Neural cell (in vitro differentiated cells): ENCODE data around the gene ZNF775. TPM values are rescaled to one million over a fixed set of nuclear protein-coding genes. Genes with fewer than 3 reads are reported as not detected.

Experiments
- H2AFZ ChIP-seq: fragments of 200-600, 300-800 bp; sonication (generic), shearing (Covaris generic); 2 replicates; pipeline ENCODE4 v1.6.0; 2014; ENCODE audit warnings: low read depth, mild to moderate bottlenecking, antibody characterized with exemption, low read length, moderate library complexity
- H3F3A ChIP-seq: fragments of 200-600 bp; shearing (Covaris generic); 2 replicates; pipeline ENCODE4 v1.6.1; 2016; ENCODE audit warnings: mild to moderate bottlenecking, moderate library complexity, mixed read lengths, antibody characterized with exemption, low read length; ENCODE audit not compliant: insufficient read depth, poor library complexity, severe bottlenecking
- H3K27ac ChIP-seq: fragments of 200-600, 300-800 bp; sonication (generic), shearing (Covaris generic); 2 replicates; pipeline ENCODE4 v1.5.1; 2014; ENCODE audit warnings: mild to moderate bottlenecking, low read length, moderate library complexity
- H3K27me3 ChIP-seq: fragments of 300-800, 200-600 bp; sonication (generic), shearing (Covaris generic); 2 replicates; pipeline ENCODE4 v1.6.0; 2014; ENCODE audit warnings: mild to moderate bottlenecking, low read depth, low read length, moderate library complexity; ENCODE audit not compliant: insufficient read depth
- H3K36me3 ChIP-seq: fragments of 300-800, 200-600 bp; sonication (generic), shearing (Covaris generic); 2 replicates; pipeline ENCODE4 v1.5.1; 2014; ENCODE audit warnings: mild to moderate bottlenecking, antibody characterized with exemption, low read length, moderate library complexity; ENCODE audit not compliant: insufficient read depth
- H3K4me2 ChIP-seq: fragments of 300-800, 200-600 bp; sonication (generic), shearing (Covaris generic); 2 replicates; pipeline ENCODE4 v1.6.0; 2014; ENCODE audit warnings: mild to moderate bottlenecking, low read length
- H3K4me3 ChIP-seq: fragments of 300-800, 200-600 bp; sonication (generic), shearing (Covaris generic); 2 replicates; pipeline ENCODE4 v1.5.1; 2014; ENCODE audit warnings: mild to moderate bottlenecking, low read length, moderate library complexity
- H3K79me2 ChIP-seq: fragments of 200-600 bp; shearing (Covaris generic); replicated peaks from 2 replicates; pipeline ENCODE4 v1.6.0; 2014; ENCODE audit warnings: mild to moderate bottlenecking, low read length, moderate library complexity; ENCODE audit not compliant: insufficient read depth
- H3K9ac ChIP-seq: fragments of 300-800, 200-600 bp; sonication (generic), shearing (Covaris generic); 2 replicates; pipeline ENCODE4 v1.6.1; 2016; ENCODE audit warnings: mild to moderate bottlenecking, low read length, mixed read lengths
- H3K9me2 ChIP-seq: fragments of 200-600 bp; shearing (Covaris generic); 2 replicates; pipeline ENCODE4 v1.6.1; 2016; ENCODE audit warnings: mild to moderate bottlenecking, low read length, mixed read lengths; ENCODE audit not compliant: insufficient read depth
- H3K9me3 ChIP-seq: fragments of 200-600, 300-800 bp; sonication (generic), shearing (Covaris generic); 2 replicates; pipeline ENCODE4 v1.6.1; 2016; ENCODE audit warnings: mild to moderate bottlenecking, mixed run types, low read length, moderate library complexity, mixed read lengths
- H4K20me1 ChIP-seq: fragments of 200-600 bp; shearing (Covaris generic); 2 replicates; pipeline ENCODE4 v1.6.1; 2016; ENCODE audit warnings: mild to moderate bottlenecking, mixed run types; ENCODE audit not compliant: insufficient read depth
- EP300 ChIP-seq: fragments of 450-650 bp; conservative IDR thresholded peaks from 2 replicates; pipeline ENCODE4 v1.6.1; 2014; ENCODE audit warnings: antibody characterized with exemption, mild to moderate bottlenecking, moderate library complexity; ENCODE audit not compliant: poor library complexity, severe bottlenecking
- EZH2 ChIP-seq: fragments of 200-600, 300-800 bp; shearing (Covaris generic), sonication (generic); IDR thresholded peaks from 2 replicates; pipeline ENCODE4 v1.6.1; 2014; ENCODE audit warnings: antibody characterized with exemption, low read length, borderline replicate concordance, mild to moderate bottlenecking; ENCODE audit not compliant: insufficient read depth, poor library complexity, severe bottlenecking
- MXI1 ChIP-seq: fragments of 450-650 bp; conservative IDR thresholded peaks from 2 replicates; pipeline ENCODE4 v1.6.1; 2014; ENCODE audit warnings: antibody characterized with exemption, mild to moderate bottlenecking; ENCODE audit not compliant: poor library complexity, severe bottlenecking
- POLR2AphosphoS5 ChIP-seq: IDR thresholded peaks from 2 replicates; pipeline ENCODE4 v1.6.1; 2012
- RAD21 ChIP-seq: fragments of 450-650 bp; conservative IDR thresholded peaks from 2 replicates; pipeline ENCODE4 v1.6.1; 2014; ENCODE audit warnings: antibody characterized with exemption, mild to moderate bottlenecking, moderate library complexity
- SMC3 ChIP-seq: fragments of 450-650 bp; conservative IDR thresholded peaks from 2 replicates; pipeline ENCODE4 v1.6.1; 2014; ENCODE audit warnings: antibody characterized with exemption, mild to moderate bottlenecking, moderate library complexity; ENCODE audit not compliant: poor library complexity
- TAF1 ChIP-seq: IDR thresholded peaks from 2 replicates; pipeline ENCODE4 v1.6.1; 2012; ENCODE audit warnings: low read depth
- polyA plus RNA-seq: library from polyadenylated mRNA; depleted of rRNA; stranded (reverse); fragments of >200 nt; gene quantifications from 2 replicates; pipeline ENCODE4 v1.2.3, GENCODE V29; 2014
- TF ChIP-seq, protein P1 (sequence below): IDR thresholded peaks from 2 replicates; pipeline ENCODE4 v1.6.1; 2012; ENCODE audit warnings: borderline replicate concordance
- TF ChIP-seq, protein P2 (sequence below): fragments of 450-650 bp; IDR thresholded peaks from 2 replicates; pipeline ENCODE4 v1.5.1; 2014; ENCODE audit warnings: antibody characterized with exemption, mild to moderate bottlenecking, moderate library complexity; ENCODE audit not compliant: poor library complexity, severe bottlenecking

Gene ZNF775
- polyA plus RNA-seq, 1 donor from 2014 or later, result 16.8 TPM

DNA sequence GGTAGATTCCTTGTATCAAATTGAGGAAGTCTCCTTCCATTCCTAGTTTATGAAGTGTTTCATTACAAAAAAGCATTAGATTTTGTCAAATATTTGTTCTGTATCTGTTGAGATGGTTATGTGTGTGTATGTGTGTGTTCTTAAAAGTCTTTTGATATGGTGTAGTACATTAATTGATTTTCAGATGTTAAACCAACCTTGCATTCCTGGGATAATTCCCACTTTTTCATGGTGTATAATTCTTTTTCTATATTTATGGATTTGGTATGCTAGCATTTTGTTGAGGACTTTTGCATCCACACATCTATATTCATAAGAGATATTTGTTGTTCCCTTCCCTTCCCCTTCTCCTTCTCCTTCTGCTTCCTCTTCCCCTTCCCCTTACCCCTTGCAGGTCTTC lies 62.4 kb downstream of the ZNF775 start:
- Histone ChIP-seq H3K27ac (no peak overlapping the region), H3K4me2 (no peak overlapping the region), H2AFZ (no peak overlapping the region), H3K79me2 (no peaks in the 10 kb centered on the region), H3K4me3 (no peak overlapping the region), H3K9me2 (no peaks in the 10 kb centered on the region), H3K27me3 (no peaks in the 10 kb centered on the region), H3K9me3 (peaks cover 2% of the 10 kb centered on the region), H3K9ac (no peak overlapping the region), H3F3A (no peaks in the 10 kb centered on the region), H4K20me1 (no peaks in the 10 kb centered on the region), H3K36me3 (no peaks in the 10 kb centered on the region)
- no peak for TF ChIP-seq EZH2
- TF ChIP-seq SMC3, result no peak
- no peak for TF ChIP-seq EP300
- no peak for TF ChIP-seq TAF1
- TF ChIP-seq MXI1, result no peak

DNA sequence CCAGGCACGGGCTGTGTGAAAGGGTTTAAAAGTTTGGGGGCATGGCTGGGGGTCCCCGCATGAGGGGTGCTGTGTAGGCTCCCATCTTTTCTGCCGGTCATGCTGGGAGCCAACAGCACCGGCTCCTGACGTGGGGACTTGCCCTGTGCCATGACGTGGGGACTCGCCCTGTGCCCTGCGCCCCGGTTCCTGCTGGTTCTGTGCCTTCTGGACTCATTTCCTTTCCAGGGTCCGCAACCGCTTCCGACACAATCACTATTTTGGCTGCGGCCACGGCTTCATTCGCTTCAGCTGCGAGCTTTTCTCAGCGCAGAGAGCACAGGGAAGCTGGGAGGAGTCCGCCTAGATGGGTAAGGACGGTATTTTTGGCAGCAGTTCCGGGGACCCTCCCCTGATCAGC lies 63.7 kb downstream of the ZNF775 start:
- peaks cover 2% of the 10 kb centered on the region for H3K9me3 ChIP-seq
- no peak overlapping the region for H3K4me2 ChIP-seq
- no peaks in the 10 kb centered on the region for H4K20me1 ChIP-seq
- TF ChIP-seq RAD21 (no peak), POLR2AphosphoS5 (no peak), SMC3 (no peak), TAF1 (no peak), MXI1 (no peak), EZH2 (no peak), EP300 (no peak)
- TF ChIP-seq, protein P1, sequence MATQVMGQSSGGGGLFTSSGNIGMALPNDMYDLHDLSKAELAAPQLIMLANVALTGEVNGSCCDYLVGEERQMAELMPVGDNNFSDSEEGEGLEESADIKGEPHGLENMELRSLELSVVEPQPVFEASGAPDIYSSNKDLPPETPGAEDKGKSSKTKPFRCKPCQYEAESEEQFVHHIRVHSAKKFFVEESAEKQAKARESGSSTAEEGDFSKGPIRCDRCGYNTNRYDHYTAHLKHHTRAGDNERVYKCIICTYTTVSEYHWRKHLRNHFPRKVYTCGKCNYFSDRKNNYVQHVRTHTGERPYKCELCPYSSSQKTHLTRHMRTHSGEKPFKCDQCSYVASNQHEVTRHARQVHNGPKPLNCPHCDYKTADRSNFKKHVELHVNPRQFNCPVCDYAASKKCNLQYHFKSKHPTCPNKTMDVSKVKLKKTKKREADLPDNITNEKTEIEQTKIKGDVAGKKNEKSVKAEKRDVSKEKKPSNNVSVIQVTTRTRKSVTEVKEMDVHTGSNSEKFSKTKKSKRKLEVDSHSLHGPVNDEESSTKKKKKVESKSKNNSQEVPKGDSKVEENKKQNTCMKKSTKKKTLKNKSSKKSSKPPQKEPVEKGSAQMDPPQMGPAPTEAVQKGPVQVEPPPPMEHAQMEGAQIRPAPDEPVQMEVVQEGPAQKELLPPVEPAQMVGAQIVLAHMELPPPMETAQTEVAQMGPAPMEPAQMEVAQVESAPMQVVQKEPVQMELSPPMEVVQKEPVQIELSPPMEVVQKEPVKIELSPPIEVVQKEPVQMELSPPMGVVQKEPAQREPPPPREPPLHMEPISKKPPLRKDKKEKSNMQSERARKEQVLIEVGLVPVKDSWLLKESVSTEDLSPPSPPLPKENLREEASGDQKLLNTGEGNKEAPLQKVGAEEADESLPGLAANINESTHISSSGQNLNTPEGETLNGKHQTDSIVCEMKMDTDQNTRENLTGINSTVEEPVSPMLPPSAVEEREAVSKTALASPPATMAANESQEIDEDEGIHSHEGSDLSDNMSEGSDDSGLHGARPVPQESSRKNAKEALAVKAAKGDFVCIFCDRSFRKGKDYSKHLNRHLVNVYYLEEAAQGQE, result no peak
- TF ChIP-seq, protein P2, sequence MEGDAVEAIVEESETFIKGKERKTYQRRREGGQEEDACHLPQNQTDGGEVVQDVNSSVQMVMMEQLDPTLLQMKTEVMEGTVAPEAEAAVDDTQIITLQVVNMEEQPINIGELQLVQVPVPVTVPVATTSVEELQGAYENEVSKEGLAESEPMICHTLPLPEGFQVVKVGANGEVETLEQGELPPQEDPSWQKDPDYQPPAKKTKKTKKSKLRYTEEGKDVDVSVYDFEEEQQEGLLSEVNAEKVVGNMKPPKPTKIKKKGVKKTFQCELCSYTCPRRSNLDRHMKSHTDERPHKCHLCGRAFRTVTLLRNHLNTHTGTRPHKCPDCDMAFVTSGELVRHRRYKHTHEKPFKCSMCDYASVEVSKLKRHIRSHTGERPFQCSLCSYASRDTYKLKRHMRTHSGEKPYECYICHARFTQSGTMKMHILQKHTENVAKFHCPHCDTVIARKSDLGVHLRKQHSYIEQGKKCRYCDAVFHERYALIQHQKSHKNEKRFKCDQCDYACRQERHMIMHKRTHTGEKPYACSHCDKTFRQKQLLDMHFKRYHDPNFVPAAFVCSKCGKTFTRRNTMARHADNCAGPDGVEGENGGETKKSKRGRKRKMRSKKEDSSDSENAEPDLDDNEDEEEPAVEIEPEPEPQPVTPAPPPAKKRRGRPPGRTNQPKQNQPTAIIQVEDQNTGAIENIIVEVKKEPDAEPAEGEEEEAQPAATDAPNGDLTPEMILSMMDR, result no peak
- no peak overlapping the region for H3K9ac ChIP-seq
- H3K9me2 ChIP-seq, result no peaks in the 10 kb centered on the region
- H3K79me2 ChIP-seq, result no peaks in the 10 kb centered on the region
- H2AFZ ChIP-seq, result no peak overlapping the region
- H3K27ac ChIP-seq, result no peak overlapping the region
- H3K4me3 ChIP-seq, result no peak overlapping the region
- H3K27me3 ChIP-seq, result no peaks in the 10 kb centered on the region
- H3K36me3 ChIP-seq, result no peaks in the 10 kb centered on the region
- no peaks in the 10 kb centered on the region for H3F3A ChIP-seq
